Thoracic aorta (tissue), 2 donors: ENCODE measurements around the gene DCXR. TPM values are rescaled to one million over a fixed set of nuclear protein-coding genes. Genes with fewer than 3 reads are reported as not detected.

Source experiments
- ATAC-seq: fragments of 150-250 bp; one replicate; pipeline ENCODE4 v1.8.0; 2017; ENCODE audit warnings: low read depth; ENCODE audit not compliant: insufficient number of reproducible peaks, low FRiP score
- DNase-seq: peaks from one replicate; pipeline ENCODE4 v3.0.0-alpha.2; 2020; ENCODE audit warnings: low spot score
- H3K27ac ChIP-seq, 2 donors: fragments of 200-600 bp; sonication (generic); 1 replicate in 1 of 2; 2 replicates in 1 of 2; pipeline ENCODE4 v1.5.1; 2016; ENCODE audit warnings: mild to moderate bottlenecking in 2 of 2, moderate library complexity in 2 of 2
- H3K27me3 ChIP-seq: fragments of 200-600 bp; sonication (generic); replicated peaks from 2 replicates; pipeline ENCODE4 v1.6.0; 2016; ENCODE audit warnings: mild to moderate bottlenecking; ENCODE audit not compliant: insufficient read depth
- H3K36me3 ChIP-seq: fragments of 200-600 bp; sonication (generic); one replicate; pipeline ENCODE4 v1.5.1; 2016
- H3K4me1 ChIP-seq, 2 donors: fragments of 200-600 bp; sonication (generic); 1 replicate in 1 of 2; 2 replicates in 1 of 2; pipeline versions ENCODE4 v1.5.1 to v1.6.0; 2016; ENCODE audit warnings: low read depth in 2 of 2, mild to moderate bottlenecking in 1 of 2; ENCODE audit not compliant: control insufficient read depth in 1 of 2
- H3K4me3 ChIP-seq: fragments of 200-600 bp; sonication (generic); 2 replicates; pipeline ENCODE4 v1.5.1; 2016; ENCODE audit warnings: mild to moderate bottlenecking
- H3K9me3 ChIP-seq: fragments of 200-600 bp; sonication (generic); 2 replicates; pipeline ENCODE4 v1.5.1; 2016
- total RNA-seq, 2 donors: library from RNA; depleted of rRNA; stranded (reverse); fragments of >200 nt; gene quantifications; one replicate each; pipeline versions ENCODE4 v1.1.0 to v1.2.3, GENCODE V29; 2016
- TF ChIP-seq, protein P1 (sequence below): fragments of 200-600 bp; sonication (generic); IDR thresholded peaks from one replicate; pipeline ENCODE4 v1.5.1; 2019; ENCODE audit warnings: antibody characterized with exemption

DCXR gene
- total RNA-seq, 2 donors from 2014 or later = 33.9 to 87.1 TPM

DNA sequence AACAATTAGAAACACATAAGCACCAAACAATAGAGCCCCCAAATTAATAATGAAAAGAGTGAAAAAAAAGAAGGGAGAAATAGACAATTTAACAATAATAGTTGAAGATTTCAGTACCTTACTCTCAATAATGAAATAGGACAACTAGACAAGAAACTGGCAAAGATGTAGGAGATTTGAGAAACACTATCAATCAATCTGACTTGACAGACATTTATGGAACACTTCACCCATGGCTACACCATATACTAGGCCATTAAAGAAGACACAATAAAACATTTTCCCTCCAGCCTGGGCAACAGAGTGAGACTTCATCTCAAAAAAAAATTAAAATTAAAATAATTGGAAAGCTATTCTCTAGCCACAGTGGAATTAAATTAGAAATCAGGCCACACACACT lies 33.1 kb upstream of the DCXR start:
- no peaks in the 10 kb centered on the region for H3K36me3 ChIP-seq
- H3K4me1 ChIP-seq = peaks cover 6 to 7% of the 10 kb centered on the region in 2 donors
- H3K27me3 ChIP-seq = no peaks in the 10 kb centered on the region
- DNase-seq = no peak
- H3K27ac ChIP-seq = no peak overlapping the region
- ATAC-seq = no peak
- no peaks in the 10 kb centered on the region for H3K9me3 ChIP-seq
- TF ChIP-seq, protein P1, sequence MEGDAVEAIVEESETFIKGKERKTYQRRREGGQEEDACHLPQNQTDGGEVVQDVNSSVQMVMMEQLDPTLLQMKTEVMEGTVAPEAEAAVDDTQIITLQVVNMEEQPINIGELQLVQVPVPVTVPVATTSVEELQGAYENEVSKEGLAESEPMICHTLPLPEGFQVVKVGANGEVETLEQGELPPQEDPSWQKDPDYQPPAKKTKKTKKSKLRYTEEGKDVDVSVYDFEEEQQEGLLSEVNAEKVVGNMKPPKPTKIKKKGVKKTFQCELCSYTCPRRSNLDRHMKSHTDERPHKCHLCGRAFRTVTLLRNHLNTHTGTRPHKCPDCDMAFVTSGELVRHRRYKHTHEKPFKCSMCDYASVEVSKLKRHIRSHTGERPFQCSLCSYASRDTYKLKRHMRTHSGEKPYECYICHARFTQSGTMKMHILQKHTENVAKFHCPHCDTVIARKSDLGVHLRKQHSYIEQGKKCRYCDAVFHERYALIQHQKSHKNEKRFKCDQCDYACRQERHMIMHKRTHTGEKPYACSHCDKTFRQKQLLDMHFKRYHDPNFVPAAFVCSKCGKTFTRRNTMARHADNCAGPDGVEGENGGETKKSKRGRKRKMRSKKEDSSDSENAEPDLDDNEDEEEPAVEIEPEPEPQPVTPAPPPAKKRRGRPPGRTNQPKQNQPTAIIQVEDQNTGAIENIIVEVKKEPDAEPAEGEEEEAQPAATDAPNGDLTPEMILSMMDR = no peak
- no peak overlapping the region for H3K4me3 ChIP-seq

DNA sequence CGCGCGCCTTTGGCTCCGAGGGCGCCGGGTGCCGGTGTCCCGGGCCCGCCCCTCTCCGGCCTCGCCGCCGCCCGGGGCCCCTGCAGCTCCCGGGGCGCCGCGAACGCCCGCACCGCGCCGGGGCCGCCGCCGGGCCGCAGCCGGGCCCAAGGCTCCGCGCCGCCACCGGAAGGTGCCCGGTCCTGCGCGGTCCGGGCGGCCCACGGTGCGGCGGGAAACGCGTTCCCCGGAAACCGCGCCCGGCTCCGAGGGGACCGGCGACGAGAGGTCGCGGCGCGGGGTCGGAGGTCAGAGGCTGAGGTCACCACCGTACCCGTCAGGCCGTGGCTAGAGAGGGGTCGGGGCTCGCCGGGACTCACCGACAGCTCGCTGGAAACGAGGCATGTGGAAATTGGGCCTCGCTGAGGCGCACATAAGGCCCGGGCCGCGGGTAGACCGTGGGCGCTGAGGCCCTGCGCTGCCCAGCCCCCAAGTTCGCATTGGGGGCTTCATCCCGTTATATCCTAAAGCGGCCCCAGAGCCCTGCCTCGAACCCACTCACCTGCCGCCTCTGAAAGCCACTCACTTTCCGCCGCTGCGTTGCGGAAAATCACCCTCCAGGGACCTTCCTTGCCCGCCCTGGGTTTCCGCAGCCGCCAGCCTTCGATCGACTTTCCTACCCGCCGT lies 28.3 kb upstream of the DCXR start, which contains the start of gene DUS1L:
DUS1L (minus strand) TSS at position 167 of the 666 bp plus-strand sequence. CDS start 745 bp downstream, outside the sequence.
- peak within 1 kb of the TSS; percentile 93 for H3K4me3 ChIP-seq
- ATAC-seq = peak; percentile 27
- peak within 1 kb of the TSS; percentile 76 to 80 for H3K27ac ChIP-seq
- H3K27me3 ChIP-seq = no peaks in the 10 kb centered on the region
- H3K9me3 ChIP-seq = no peaks in the 10 kb centered on the region
- H3K36me3 ChIP-seq = peaks cover 12% of the 10 kb centered on the region
- DNase-seq = no peak
- TF ChIP-seq, protein P1 = no peak
- H3K4me1 ChIP-seq = peaks cover 15 to 20% of the 10 kb centered on the region in 2 donors

DNA sequence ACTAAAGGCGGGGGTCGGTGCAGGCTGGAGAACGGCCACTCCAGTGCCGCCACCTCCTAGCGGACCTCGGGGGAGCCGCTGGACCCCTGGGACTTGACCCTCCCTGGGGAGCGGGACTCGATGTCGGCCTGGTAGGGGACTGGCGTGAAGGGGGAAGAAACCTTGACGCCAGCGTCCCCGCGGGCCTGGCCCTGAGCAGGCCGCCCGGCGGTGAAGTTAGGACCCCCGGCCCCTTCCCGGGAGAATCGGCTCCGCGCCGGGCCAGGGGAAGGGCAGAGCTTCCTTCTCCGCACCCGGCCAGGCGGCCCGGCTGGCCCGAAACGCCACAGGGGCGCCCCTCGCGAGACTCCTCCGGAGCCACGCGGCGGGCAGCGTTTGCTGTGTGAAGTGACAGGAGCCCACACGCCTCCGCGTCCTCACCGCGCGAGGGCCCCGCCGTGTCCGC lies 27.7 kb upstream of the DCXR start:
- ATAC-seq = no peak
- TF ChIP-seq, protein P1 = no peak
- Histone ChIP-seq H3K27me3 (no peaks in the 10 kb centered on the region), H3K9me3 (no peaks in the 10 kb centered on the region), H3K36me3 (peaks cover 17% of the 10 kb centered on the region), H3K27ac (peak overlapping the region; percentile 69 to 80), H3K4me3 (peak overlapping the region; percentile 93), H3K4me1 (peaks cover 15 to 20% of the 10 kb centered on the region in 2 donors)
- no peak for DNase-seq

DNA sequence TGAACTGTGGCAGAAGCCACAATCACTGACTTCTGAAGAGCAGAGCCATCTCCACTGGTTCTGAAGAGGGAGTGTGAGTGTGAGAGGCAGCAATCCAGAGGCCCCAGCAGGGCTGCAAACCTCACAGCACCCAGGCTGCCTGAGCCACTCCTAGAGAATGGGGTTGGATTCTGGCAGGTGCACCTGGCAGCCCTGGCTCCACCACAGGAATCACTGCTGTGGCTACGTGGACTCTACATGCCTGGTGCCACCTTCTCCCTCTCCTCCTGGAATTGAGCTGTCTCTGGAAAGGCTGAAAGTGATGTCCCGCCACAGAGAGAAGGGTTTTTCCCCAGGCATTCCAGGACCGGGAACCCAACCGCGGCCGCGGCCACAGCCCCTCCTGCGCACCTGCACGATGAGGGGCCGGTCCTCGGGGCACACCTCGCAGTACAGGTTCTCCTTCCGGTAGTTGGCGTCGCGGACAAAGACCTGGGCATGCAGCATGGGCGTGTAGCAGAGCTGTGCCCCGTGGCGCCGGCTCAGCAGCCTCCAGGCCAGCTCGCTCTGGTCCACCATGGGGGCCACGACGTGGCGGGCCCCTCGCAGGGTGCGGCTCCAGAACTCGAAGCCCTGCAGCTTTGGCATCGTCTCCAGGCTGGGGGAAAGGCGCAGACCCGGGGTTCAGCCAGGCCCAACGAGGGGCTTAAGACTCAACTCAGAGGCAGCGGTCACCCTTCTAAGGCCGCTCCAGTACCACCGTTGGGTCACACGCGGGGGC lies 27.1 kb upstream of the DCXR start:
- Histone ChIP-seq H3K4me3 (peak overlapping the region; percentile 93), H3K4me1 (peaks cover 15 to 20% of the 10 kb centered on the region in 2 donors), H3K27ac (peak overlapping the region; percentile 69 to 80), H3K27me3 (no peaks in the 10 kb centered on the region), H3K36me3 (peaks cover 20% of the 10 kb centered on the region), H3K9me3 (no peaks in the 10 kb centered on the region)
- ATAC-seq (no peak), DNase-seq (no peak)
- TF ChIP-seq, protein P1 = no peak
